Right lobe of liver (tissue), 6 donors: Measurements from ENCODE around the gene DNAJC11. TPM values are rescaled to one million over a fixed set of nuclear protein-coding genes. Genes with fewer than 3 reads are reported as not detected.
A peak's percentile ranks its signal among the peaks of the same experiment; 100 is the strongest.

Source experiments
- ATAC-seq, 4 donors: fragments of 200-7000 bp; cut with Tn5 transposase; one replicate each; pipeline ENCODE4 v1.9.1; 2020; ENCODE audit warnings: mild to moderate bottlenecking in 4 of 4, moderate library complexity in 4 of 4
- DNase-seq, 3 donors: peaks; one replicate each; pipeline ENCODE4 v3.0.0-alpha.2; 2020
- H3K27ac ChIP-seq, 3 donors: fragments of 200-600 bp; one replicate each; pipeline ENCODE4 v1.8.0; 2022
- H3K27me3 ChIP-seq, 2 donors: fragments of 200-600 bp; one replicate each; pipeline ENCODE4 v1.8.0; 2022
- H3K36me3 ChIP-seq, 4 donors: fragments of 200-600 bp; sonication (generic) in 1 of 4; one replicate each; pipeline versions ENCODE4 v1.5.1 to v1.8.0; 2017 to 2022; ENCODE audit warnings: control low read depth in 1 of 4
- H3K4me1 ChIP-seq, 4 donors: fragments of 200-600 bp; sonication (generic) in 1 of 4; one replicate each; pipeline versions ENCODE4 v1.5.1 to v1.8.0; 2017 to 2022; ENCODE audit warnings: control low read depth in 1 of 4
- H3K4me3 ChIP-seq, 3 donors: fragments of 200-600 bp; one replicate each; pipeline ENCODE4 v1.8.0; 2022
- H3K9me3 ChIP-seq, 4 donors: fragments of 200-600 bp; sonication (generic) in 1 of 4; one replicate each; pipeline versions ENCODE4 v1.5.1 to v1.8.0; 2017 to 2022; ENCODE audit warnings: control low read depth in 1 of 4
- CTCF ChIP-seq, 4 donors: fragments of 200-600 bp in 3 of 4; fragments of 450-650 bp in 1 of 4; IDR thresholded peaks; one replicate each; pipeline versions ENCODE4 v1.5.1 to v1.8.0; 2016 to 2022; ENCODE audit warnings: antibody characterized with exemption in 4 of 4, mild to moderate bottlenecking in 2 of 4
- POLR2A ChIP-seq: fragments of 450-650 bp; IDR thresholded peaks from one replicate; pipeline ENCODE4 v1.6.1; 2017; ENCODE audit warnings: antibody characterized with exemption, mild to moderate bottlenecking
- WGBS: methylation state at CpG from one replicate; pipeline ENCODE4 v1.1.6; 2018; ENCODE audit warnings: low coverage, low lambda C conversion rate; ENCODE audit not compliant: insufficient coverage; ENCODE audit errors: missing lambda C conversion rate; 5-methylcytosine and 5-hydroxymethylcytosine counted together
- intact Hi-C, 2 donors: fragments of 100-400 bp; cut with DNase I; formaldehyde crosslinking; loops; one replicate each; pipeline versions ENCODE4 v1.11.2 to v1.14.1; 2022
- total RNA-seq, 6 experiments: library from RNA; depleted of rRNA in 2 of 6; stranded (reverse); fragments of >200 nt in 2 of 6; fragmentation: NEBNext Ultra II Directional in 3 of 6; extraction: Animal tissue kit (Norgen Biotek cat#: 25700) in 3 of 6; gene quantifications; one replicate each; pipeline versions ENCODE4 v1.1.0 to v1.2.4, GENCODE V29; 2016 to 2023
- donor health status: DM: no; HTN: yes; CAD: no.
- donor health status: DM: no; HTN: no; CAD: no.
- donor health status: DM: no; HTN: no; CAD: no.
- donor health status: DM: no; HTN: yes; CAD: no.
- donor health status: DM: no; HTN: yes; CAD: no.

Gene DNAJC11
- total RNA-seq, 6 experiments from 2014 or later, result 24.9 to 36.0 (median 28.6) TPM

GRCh38 chr1:6591644-6592043 is 110.0 kb downstream of the DNAJC11 start:
- intact Hi-C loops, result no loop called here
- H3K27me3 ChIP-seq, result no peaks in the 10 kb centered on the region
- DNase-seq, result no peak
- no peak overlapping the region for H3K4me3 ChIP-seq
- WGBS, result 80% methylated on average over 1 of the region's 6 CpGs
- no peak for TF ChIP-seq POLR2A
- no peak for TF ChIP-seq CTCF (IDR thresholded peaks at IDR 0.05)
- peaks cover 0 to 5% (median 0%) of the 10 kb centered on the region in 4 donors for H3K4me1 ChIP-seq
- ATAC-seq, result peak in 1 of 4 donors; percentile 1
- H3K36me3 ChIP-seq, result peaks cover 0 to 81% (median 41%) of the 10 kb centered on the region in 4 donors
- no peak overlapping the region for H3K27ac ChIP-seq
- no peaks in the 10 kb centered on the region for H3K9me3 ChIP-seq

GRCh38 chr1:6591222-6591621 is 110.4 kb downstream of the DNAJC11 start:
- WGBS, result no CpG with 5 or more reads among the region's 13 CpGs
- Histone ChIP-seq H3K4me3 (no peak overlapping the region), H3K27ac (no peak overlapping the region), H3K36me3 (peaks cover 0 to 77% (median 37%) of the 10 kb centered on the region in 4 donors), H3K27me3 (no peaks in the 10 kb centered on the region), H3K9me3 (no peaks in the 10 kb centered on the region), H3K4me1 (peaks cover 0 to under 1% (median 0%) of the 10 kb centered on the region in 4 donors)
- no peak for DNase-seq
- peak in 3 of 4 donors; percentile 1 to 6 (median 6) for ATAC-seq
- intact Hi-C loops, result no loop called here
- TF ChIP-seq CTCF (IDR thresholded peaks at IDR 0.05) (no peak), POLR2A (no peak)

- TF ChIP-seq CTCF (IDR thresholded peaks at IDR 0.05) (no peak), POLR2A (no peak)
- ATAC-seq (no peak), DNase-seq (no peak)
- Histone ChIP-seq H3K36me3 (peaks cover 0 to 65% (median 27%) of the 10 kb centered on the region in 4 donors), H3K9me3 (no peaks in the 10 kb centered on the region), H3K4me1 (no peaks in the 10 kb centered on the region), H3K27me3 (no peaks in the 10 kb centered on the region), H3K4me3 (no peak overlapping the region), H3K27ac (no peak overlapping the region)
- intact Hi-C loops, result no loop called here
- WGBS, result 59% methylated on average over 3 of the region's 7 CpGs
These were observed 111.6 kb downstream of the DNAJC11 start for GRCh38 chr1:6590046-6590445.

GRCh38 chr1:6588893-6589520 is 112.6 kb downstream of the DNAJC11 start:
- H3K27ac ChIP-seq, result no peak overlapping the region
- peak in 1 of 4 donors; percentile 1 for ATAC-seq
- intact Hi-C loops, result no loop called here
- DNase-seq, result no peak
- no peaks in the 10 kb centered on the region for H3K4me1 ChIP-seq
- peaks cover 0 to 55% (median 20%) of the 10 kb centered on the region in 4 donors for H3K36me3 ChIP-seq
- whole genome bisulfite sequencing, result 67% methylated on average over 1 of the region's 24 CpGs
- H3K27me3 ChIP-seq, result no peaks in the 10 kb centered on the region
- no peaks in the 10 kb centered on the region for H3K9me3 ChIP-seq
- no peak overlapping the region for H3K4me3 ChIP-seq
- TF ChIP-seq POLR2A, result no peak
- no peak for TF ChIP-seq CTCF (IDR thresholded peaks at IDR 0.05)
